ENCODE results near the gene MORF4L1. TPM values are rescaled to one million over a fixed set of nuclear protein-coding genes. Genes with fewer than 3 reads are reported as not detected.

Gene MORF4L1
- total RNA-seq, 1 experiment from 2014 or later = 503 TPM

GRCh38 chr15:78889000-78889399, 16.3 kb downstream of the MORF4L1 start (continued):
- TF ChIP-seq, protein P1, sequence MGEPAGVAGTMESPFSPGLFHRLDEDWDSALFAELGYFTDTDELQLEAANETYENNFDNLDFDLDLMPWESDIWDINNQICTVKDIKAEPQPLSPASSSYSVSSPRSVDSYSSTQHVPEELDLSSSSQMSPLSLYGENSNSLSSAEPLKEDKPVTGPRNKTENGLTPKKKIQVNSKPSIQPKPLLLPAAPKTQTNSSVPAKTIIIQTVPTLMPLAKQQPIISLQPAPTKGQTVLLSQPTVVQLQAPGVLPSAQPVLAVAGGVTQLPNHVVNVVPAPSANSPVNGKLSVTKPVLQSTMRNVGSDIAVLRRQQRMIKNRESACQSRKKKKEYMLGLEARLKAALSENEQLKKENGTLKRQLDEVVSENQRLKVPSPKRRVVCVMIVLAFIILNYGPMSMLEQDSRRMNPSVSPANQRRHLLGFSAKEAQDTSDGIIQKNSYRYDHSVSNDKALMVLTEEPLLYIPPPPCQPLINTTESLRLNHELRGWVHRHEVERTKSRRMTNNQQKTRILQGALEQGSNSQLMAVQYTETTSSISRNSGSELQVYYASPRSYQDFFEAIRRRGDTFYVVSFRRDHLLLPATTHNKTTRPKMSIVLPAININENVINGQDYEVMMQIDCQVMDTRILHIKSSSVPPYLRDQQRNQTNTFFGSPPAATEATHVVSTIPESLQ (CRISPR knock-in tag; IDR thresholded peaks at IDR 0.05) = no peak

DNA sequence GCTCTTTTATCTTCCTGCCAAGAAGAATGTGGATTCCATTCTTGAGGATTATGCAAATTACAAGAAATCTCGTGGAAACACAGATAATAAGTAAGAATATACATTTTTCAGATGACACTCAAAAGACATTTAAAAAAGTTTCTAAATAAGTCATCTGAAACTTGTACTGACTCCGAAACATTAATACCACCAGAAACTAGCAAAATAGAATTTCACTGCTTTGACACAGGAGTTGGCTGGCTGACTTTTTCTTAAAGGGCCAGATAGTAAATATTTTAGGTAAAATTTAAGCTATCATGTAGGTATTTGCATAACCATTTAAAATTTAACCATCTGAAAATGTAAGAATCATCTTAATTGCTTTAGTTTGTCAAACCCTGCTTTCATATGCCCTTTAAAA, 20.8 kb downstream of the MORF4L1 start:
- peaks cover 4% of the 10 kb centered on the region for H3K4me1 Mint-ChIP-seq
- H3K36me3 Mint-ChIP-seq = peaks cover 95% of the 10 kb centered on the region

More for the DNA sequence above, 20.8 kb downstream of the MORF4L1 start:
- no peak overlapping the region for H3K4me3 Mint-ChIP-seq
- no peaks in the 10 kb centered on the region for H3K27me3 Mint-ChIP-seq (ENCODE audit: low read depth)
- H3K9me3 Mint-ChIP-seq = no peaks in the 10 kb centered on the region
- TF ChIP-seq GTF2I (CRISPR knock-in tag; conservative IDR thresholded peaks at IDR 0.05) = no peak
- TF ChIP-seq MXD4 (CRISPR knock-in tag; IDR thresholded peaks at IDR 0.05; ENCODE audit: borderline replicate concordance) = no peak
- no peak for TF ChIP-seq ATF2 (CRISPR knock-in tag; IDR thresholded peaks at IDR 0.05; ENCODE audit: borderline replicate concordance, low read depth)
- TF ChIP-seq OVOL2 (CRISPR knock-in tag; IDR thresholded peaks at IDR 0.05; ENCODE audit: borderline replicate concordance) = no peak
- TF ChIP-seq ZNF671 (CRISPR knock-in tag; IDR thresholded peaks at IDR 0.05) = no peak
- TF ChIP-seq, protein P2, sequence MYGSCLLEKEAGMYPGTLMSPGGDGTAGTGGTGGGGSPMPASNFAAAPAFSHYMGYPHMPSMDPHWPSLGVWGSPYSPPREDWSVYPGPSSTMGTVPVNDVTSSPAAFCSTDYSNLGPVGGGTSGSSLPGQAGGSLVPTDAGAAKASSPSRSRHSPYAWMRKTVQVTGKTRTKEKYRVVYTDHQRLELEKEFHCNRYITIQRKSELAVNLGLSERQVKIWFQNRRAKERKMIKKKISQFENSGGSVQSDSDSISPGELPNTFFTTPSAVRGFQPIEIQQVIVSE (CRISPR knock-in tag; IDR thresholded peaks at IDR 0.05; ENCODE audit: borderline replicate concordance) = no peak
- TF ChIP-seq E2F4 (CRISPR knock-in tag; IDR thresholded peaks at IDR 0.05; ENCODE audit: borderline replicate concordance, low read depth) = no peak
- no peak for TF ChIP-seq ERG (CRISPR knock-in tag; IDR thresholded peaks at IDR 0.05)
- TF ChIP-seq FOXP4 (CRISPR knock-in tag; IDR thresholded peaks at IDR 0.05) = no peak
- TF ChIP-seq NR2C2 (CRISPR knock-in tag; IDR thresholded peaks at IDR 0.05) = no peak
- no peak for TF ChIP-seq MLX (CRISPR knock-in tag; IDR thresholded peaks at IDR 0.05)
- no peak for TF ChIP-seq AR (CRISPR knock-in tag; IDR thresholded peaks at IDR 0.05)
- TF ChIP-seq RORB (CRISPR knock-in tag; IDR thresholded peaks at IDR 0.05) = no peak
- TF ChIP-seq ZNF232 (CRISPR knock-in tag; IDR thresholded peaks at IDR 0.05) = no peak
- TF ChIP-seq, protein P3, sequence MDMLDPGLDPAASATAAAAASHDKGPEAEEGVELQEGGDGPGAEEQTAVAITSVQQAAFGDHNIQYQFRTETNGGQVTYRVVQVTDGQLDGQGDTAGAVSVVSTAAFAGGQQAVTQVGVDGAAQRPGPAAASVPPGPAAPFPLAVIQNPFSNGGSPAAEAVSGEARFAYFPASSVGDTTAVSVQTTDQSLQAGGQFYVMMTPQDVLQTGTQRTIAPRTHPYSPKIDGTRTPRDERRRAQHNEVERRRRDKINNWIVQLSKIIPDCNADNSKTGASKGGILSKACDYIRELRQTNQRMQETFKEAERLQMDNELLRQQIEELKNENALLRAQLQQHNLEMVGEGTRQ (CRISPR knock-in tag; IDR thresholded peaks at IDR 0.05) = no peak
- TF ChIP-seq, protein P4, sequence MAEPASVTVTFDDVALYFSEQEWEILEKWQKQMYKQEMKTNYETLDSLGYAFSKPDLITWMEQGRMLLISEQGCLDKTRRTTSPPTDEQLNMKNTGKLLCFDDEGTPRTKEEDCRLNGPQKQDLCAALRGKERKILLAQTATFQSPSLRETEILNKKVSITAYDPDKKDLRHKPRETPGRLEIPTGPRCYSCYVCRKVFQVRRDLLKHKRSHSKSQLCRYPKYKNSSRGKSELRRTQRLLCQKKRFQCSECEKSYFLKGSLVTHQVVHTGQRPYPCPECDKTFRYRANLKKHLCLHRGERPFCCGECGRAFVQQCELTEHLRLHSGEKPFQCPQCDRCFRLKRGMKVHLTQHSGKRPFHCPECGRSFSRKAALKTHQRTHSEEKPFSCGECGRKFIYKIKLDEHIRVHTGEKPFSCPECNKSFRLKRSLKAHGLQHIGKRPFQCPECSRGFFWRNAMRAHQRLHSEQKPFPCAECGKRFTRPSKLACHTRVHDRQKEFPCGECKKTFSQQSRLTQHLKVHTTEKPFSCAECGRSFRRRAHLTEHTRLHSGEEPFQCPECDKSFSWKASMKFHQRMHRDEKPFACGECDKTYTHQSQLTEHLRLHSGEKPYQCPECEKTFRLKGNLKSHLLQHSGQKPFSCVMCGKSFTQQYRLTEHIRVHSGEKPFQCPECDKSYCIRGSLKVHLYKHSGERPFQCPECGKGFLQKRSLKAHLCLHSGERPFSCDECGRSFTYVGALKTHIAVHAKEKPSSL (CRISPR knock-in tag; conservative IDR thresholded peaks at IDR 0.05) = no peak
- TF ChIP-seq, protein P5, sequence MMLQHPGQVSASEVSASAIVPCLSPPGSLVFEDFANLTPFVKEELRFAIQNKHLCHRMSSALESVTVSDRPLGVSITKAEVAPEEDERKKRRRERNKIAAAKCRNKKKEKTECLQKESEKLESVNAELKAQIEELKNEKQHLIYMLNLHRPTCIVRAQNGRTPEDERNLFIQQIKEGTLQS (CRISPR knock-in tag; conservative IDR thresholded peaks at IDR 0.05) = no peak
- no peak for TF ChIP-seq MYBL2 (CRISPR knock-in tag; IDR thresholded peaks at IDR 0.05)
- TF ChIP-seq NR3C1 (CRISPR knock-in tag; conservative IDR thresholded peaks at IDR 0.05; ENCODE audit: low read depth) = no peak
- ATAC-seq (no peak), DNase-seq (ENCODE audit: low spot score) (no peak)
- H3K27ac Mint-ChIP-seq = no peak overlapping the region
- POLR2A ChIA-PET = no interaction called here
- CTCF ChIA-PET = interaction anchor here (1.2 kb wide), 1 partner anchor 14 kb away, joined by 4 read pairs; no protein-coding TSS in a partner anchor
